ENCODE results near the gene KLHDC8B.

KLHDC8B gene

GRCh38 chr3:49163609-49164008, 7.8 kb upstream of the KLHDC8B start:
- no peak overlapping the region for H3K4me3 ChIP-seq (ENCODE audit: control insufficient read depth, low read depth, low read length)
- DNase-seq (ENCODE audit: low read depth) = no peak
- TF ChIP-seq CTCF (IDR thresholded peaks at IDR 0.05; ENCODE audit: control insufficient read depth, insufficient read depth, low read depth, low read length, missing control alignments) = no peak

GRCh38 chr3:49164983-49165720, 6.2 kb upstream of the KLHDC8B start:
- peak overlapping the region; percentile 71 for H3K4me3 ChIP-seq (ENCODE audit: control insufficient read depth, low read depth, low read length)
- DNase-seq (ENCODE audit: low read depth) = no peak
- TF ChIP-seq CTCF (IDR thresholded peaks at IDR 0.05; ENCODE audit: control insufficient read depth, insufficient read depth, low read depth, low read length, missing control alignments) = no peak

GRCh38 chr3:49165771-49166751, 5.3 kb upstream of the KLHDC8B start, which contains the start of gene CCDC71:
Gene CCDC71, minus strand, starts transcription at chr3:49166331. Its CDS starts 2,123 bp downstream, at chr3:49164208.
- DNase-seq (ENCODE audit: low read depth) = no peak
- TF ChIP-seq CTCF (IDR thresholded peaks at IDR 0.05; ENCODE audit: control insufficient read depth, insufficient read depth, low read depth, low read length, missing control alignments) = no peak
- peak within 1 kb of the TSS; percentile 71 for H3K4me3 ChIP-seq (ENCODE audit: control insufficient read depth, low read depth, low read length)

DNA sequence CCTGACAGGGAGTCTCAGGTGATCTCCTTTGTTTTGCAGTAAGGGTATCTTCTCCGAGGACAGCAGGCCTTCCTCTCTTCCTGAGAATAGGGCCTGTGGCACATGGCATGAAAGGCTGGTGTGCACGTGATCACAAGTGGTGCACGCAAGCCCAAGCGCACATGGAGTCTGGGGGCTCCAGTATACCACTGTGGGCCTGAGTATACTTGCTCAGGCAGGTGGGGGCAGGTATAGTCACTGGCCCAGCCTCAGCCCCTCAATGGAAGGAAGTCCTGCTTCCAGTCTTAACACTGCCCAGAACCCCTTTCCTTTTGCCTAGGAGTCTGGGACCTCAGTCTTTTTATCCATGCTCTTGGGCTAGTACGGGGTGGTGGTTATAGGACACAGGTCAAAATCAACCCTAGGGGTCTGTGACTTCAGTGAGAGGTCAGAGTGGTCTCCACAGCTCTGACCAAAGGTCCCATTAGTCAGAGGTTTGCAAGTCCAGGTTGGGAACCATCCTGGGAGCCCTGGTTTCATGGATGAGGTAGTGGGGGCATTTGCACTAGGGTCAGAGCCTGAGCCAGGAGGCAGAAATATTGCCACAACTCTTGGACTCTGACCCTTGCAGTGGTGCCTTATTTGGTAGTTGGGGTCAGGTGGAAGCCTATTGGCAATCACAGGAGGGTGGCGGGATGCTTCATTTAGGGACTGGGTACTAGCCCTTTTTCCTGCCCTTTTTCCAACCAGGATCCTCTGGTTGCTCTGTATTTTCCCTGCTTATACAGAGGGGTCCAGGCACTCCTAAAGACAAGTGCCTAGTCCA, 4.4 kb upstream of the KLHDC8B start:
- no peak for TF ChIP-seq CTCF (IDR thresholded peaks at IDR 0.05; ENCODE audit: control insufficient read depth, insufficient read depth, low read depth, low read length, missing control alignments)
- no peak for DNase-seq (ENCODE audit: low read depth)
- peak overlapping the region; percentile 71 for H3K4me3 ChIP-seq (ENCODE audit: control insufficient read depth, low read depth, low read length)

- H3K4me3 ChIP-seq (ENCODE audit: control insufficient read depth, low read depth, low read length) = peak overlapping the region; percentile 84
Observed at GRCh38 chr3:49170744-49171118, 667 bp upstream of the KLHDC8B start.

More at GRCh38 chr3:49170744-49171118, 667 bp upstream of the KLHDC8B start:
- TF ChIP-seq CTCF (IDR thresholded peaks at IDR 0.05; ENCODE audit: control insufficient read depth, insufficient read depth, low read depth, low read length, missing control alignments) = no peak
- DNase-seq (ENCODE audit: low read depth) = no peak
